Activated T-cell treated with anti-CD3 and anti-CD28 coated beads for 48 hours (primary cell): ENCODE results near the gene MAML2.

ENCODE experiments used
- DNase-seq: peaks from one replicate; pipeline ENCODE4 v3.0.0-alpha.2; 2020; ENCODE audit warnings: low read depth

The MAML2 gene

DNA sequence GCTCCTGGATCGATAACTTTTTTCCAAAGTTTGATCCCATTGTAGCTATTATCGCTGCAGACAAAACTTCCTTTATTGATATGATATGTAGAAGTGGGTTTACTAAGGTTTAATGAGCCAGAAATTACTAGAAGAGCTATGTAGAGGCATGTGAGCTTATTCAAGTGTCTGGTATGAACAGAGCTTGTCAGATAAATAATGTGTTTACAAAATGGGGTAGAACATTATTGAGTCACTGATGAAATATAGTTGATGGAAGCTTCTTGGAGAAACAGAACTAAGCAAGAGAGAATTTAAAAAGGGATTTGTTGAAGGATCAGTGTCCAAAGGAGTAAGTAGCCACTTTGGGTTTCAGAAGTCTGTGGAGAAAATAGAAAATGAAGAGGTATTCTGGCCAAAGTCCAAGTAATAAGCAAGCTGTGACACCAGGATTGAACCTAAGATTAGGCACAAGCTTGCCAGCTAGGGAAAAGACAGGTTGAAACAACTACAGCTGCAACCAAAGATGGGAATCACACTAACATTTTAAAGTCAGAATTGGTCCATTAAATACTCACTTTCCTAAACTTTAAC, 104.3 kb downstream of the MAML2 start:
- DNase-seq: no peak

DNA sequence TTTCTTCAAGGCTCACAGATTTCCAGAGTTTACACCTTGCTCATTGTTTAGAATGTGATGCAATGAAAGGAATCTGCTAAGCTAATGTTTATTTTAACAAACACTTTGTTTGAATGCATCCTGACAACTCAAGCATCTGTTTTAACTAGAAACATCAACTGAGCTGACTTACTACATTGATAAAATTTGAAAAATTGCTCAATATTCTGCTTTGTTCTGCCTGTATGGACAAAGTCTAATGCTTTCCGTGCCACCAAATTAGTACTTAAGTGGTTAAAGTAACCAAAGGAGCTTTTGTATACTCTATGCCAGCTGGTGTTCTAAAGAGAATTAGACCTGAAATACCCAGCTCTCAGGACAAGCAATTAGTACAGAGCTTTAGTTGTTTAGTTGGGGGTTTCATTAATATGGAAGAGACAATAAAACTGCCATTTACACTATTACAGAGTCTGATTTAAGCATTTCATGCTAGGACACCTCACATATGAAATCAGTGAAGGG, 105.2 kb downstream of the MAML2 start:
- DNase-seq: no peak

DNA sequence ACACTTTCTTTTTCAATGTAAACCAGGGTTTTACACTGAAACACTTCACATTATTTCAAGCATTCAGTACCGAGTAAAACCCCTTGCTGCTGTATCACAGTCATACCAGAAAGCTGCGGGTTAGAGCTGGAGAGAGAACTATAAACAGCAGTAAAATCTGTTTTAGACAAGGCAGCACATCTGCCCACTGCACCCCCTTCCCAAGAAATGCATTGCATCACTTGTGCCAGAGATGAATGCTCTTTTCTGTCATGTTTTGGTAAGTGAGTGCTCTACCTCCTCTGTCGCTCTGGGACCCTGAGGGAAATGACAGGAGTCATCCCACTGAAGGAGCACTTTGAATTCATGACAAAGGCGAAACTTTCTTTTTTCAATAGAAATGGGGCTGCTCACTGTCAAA, 107.2 kb downstream of the MAML2 start:
- DNase-seq: peak; percentile 60

GRCh38 chr11:96234866-96235441, 108.0 kb downstream of the MAML2 start:
- no peak for DNase-seq

DNA sequence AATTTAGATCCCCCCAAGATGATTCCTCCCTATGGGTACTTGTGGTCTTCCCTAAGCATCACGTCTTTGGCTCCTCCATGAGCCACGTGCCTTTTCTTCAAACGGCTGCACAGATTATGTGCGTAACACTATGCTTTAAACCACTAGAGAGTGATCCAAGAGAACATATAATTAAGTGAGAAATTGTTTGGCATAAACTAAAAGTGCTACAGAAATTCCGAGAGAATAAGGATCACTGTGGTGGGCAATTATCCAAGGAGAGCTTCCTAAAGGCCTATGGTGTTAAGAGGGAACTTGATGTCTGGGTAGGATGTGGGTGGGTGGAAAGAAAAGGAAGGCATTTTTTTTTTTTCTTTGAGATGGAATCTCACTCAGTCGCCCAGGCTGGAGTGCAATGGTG, 110.9 kb downstream of the MAML2 start:
- no peak for DNase-seq

DNA sequence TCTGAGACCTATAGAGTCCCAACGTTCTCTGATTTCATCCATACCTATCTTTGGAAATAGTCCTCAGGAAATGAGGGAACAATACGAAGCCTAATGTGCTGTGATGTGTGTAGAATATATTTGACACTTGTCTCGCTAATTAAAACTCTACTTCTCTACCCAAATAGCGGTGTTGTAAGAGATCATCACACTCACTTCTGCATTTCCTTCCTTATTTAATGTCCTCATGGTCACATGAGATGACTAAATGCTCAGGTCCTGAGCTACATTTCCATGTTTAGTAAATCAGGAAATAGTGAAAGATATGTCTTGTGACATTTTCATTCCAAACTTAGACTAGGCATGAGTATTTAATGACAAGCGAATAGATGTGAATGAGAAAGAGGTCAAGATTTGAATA, 112.3 kb downstream of the MAML2 start:
- no peak for DNase-seq

DNA sequence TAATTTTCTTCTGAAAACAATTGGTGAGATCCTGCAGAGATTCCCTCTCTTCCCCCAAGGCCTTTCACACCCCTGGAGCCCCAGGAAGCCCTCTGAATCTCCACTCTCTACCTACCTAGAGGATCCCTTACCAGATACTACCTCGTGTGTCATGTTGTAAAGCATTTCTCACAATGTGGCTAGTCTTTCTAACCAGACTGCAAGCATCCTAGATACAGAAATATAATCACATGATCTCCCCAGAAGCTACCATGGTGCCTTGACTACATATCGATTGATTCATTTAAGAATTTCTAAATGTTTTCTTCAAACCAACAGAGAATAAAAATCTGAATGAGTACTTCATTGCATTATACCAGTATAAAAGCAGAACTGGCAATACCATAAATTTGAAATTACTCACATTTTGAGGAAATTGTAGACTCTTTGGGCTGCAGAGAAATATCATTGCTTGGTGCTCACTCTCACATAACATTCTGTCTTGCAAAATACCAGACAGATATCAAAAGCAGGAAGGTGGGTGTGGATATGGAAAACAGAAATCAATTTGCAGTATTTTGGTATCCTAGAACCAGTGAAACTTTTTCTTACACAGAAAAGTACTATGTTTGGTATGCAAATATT, 113.5 kb downstream of the MAML2 start:
- no peak for DNase-seq

GRCh38 chr11:96228910-96229309, 114.1 kb downstream of the MAML2 start:
- no peak for DNase-seq

DNA sequence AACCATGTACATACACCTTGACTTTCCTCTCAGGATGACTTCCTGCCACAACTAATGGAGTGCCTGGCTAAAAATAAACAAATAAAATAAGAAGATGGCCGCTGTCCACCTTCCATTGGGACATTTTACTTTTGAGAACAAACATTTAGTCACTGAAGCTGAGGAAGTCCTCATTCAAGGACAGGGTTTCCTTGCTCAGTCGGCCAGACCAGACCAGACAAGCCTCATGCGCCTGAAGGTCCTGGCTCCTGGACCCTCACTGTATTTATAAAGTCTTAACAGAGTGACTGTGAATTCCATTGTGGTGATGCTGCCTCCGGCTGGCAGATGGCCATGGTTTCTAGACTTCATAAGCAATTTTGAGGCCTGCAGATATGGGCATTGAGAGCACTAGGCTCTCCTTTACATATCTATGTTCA, 114.5 kb downstream of the MAML2 start:
- DNase-seq: no peak

GRCh38 chr11:96227244-96227643, 115.8 kb downstream of the MAML2 start:
- no peak for DNase-seq

GRCh38 chr11:96223083-96223482, 119.9 kb downstream of the MAML2 start:
- no peak for DNase-seq

GRCh38 chr11:96222102-96222501, 120.9 kb downstream of the MAML2 start:
- DNase-seq: no peak

- no peak for DNase-seq
Measured at GRCh38 chr11:96221244-96222070, 121.5 kb downstream of the MAML2 start.

DNA sequence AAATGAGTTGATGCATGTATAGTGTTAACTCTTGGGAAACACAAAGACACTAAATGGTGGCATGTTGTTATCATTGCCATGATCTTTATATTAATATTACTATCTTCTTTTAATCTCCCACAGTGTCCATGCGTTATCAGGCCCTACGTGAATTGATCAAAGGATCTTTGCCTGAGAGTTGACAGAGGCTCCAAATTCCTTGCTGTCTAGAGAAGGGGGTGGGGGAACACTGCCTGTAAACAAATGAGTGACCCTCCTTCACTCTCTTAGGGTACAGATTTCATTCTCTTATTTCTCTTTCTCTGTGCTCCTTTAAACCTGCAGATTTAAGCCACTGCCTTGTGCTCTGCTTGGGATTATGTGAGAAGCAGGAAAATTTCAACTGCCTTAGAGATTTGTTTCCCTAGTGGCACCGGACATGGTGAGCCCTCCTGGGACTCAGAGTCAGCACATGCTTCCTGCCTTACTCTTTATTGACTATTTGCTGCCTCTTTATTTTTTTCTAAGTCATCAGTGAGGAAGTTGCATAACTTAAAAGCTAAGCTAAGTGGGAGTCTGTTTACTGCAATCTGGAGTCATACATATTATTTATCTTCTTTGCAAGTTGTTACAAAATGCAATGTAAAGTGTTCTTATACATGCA, 122.9 kb downstream of the MAML2 start:
- DNase-seq: no peak

DNA sequence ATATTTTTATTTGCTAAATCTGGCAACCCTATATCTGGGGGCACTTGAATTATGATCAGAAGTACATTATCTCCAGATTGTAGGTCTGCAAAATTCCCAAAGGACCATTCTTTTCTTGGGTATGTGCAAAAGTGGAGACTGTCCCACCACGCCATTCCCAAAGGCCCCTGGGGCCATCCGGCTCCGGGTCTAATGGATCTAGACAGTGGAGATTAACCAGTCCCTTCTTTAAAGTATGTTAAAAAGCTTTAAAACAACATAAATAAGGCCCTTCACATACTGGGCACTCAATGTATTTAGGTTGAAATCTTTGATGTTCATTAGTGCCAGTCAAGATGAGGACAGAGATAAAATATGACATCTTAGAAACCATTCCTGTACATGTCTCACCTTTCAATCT, 124.1 kb downstream of the MAML2 start:
- no peak for DNase-seq

- no peak for DNase-seq
Measured at GRCh38 chr11:96218006-96218405, 125.0 kb downstream of the MAML2 start.

GRCh38 chr11:96217206-96217605, 125.8 kb downstream of the MAML2 start:
- DNase-seq: no peak

DNA sequence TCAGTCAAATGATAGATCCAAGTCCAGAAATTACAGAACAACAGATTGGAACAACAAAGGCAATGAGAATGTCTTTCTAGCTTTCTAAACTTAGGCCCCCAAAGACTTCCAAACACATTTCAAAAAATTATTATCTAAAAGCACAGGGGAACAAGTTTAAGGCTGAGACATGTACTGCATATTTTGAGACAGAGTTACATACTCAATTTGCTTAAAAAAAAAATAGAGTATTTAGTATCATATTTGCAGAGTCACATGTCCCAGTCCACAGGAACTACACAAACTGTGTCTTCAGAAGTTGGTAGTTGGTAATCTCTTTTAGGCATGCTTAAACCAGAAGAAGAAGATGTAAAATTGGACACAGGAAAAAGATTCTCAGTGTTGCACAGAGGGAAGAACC, 127.2 kb downstream of the MAML2 start:
- no peak for DNase-seq

DNA sequence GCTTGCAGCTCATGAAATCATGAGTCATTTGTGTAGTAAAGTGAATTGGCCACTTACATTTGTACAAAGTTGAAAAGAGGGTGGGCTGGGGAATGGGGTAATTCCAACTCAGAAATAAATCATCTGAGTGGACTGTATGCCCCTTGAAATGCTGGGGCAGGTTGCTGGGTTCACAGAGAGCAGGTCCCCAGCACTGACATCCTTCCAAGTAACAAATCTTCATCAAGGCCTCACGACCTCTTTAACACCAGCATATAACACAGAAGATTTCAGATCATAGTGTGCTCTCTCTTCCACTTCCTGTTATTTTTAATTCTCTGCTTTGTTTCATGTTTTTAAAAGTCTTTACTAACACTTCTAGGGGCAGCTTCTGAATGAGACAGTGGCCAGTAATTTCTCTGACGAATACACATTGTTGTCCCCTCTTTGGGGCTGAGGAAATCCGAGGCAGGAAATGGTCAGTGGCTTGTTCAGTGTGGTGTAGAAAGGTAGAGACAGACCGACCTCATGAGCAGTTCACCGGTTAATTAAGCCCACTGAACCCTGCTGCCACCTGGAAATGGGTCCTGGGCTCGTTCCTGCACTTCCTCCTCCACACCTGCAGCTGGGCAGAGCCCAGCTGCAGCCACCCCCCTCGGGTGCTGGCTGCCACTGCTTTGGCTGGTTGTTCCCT, 127.7 kb downstream of the MAML2 start:
- DNase-seq: no peak

- no peak for DNase-seq
Measured at GRCh38 chr11:96214777-96215109, 128.3 kb downstream of the MAML2 start.

GRCh38 chr11:96213500-96213899, 129.5 kb downstream of the MAML2 start:
- no peak for DNase-seq

DNA sequence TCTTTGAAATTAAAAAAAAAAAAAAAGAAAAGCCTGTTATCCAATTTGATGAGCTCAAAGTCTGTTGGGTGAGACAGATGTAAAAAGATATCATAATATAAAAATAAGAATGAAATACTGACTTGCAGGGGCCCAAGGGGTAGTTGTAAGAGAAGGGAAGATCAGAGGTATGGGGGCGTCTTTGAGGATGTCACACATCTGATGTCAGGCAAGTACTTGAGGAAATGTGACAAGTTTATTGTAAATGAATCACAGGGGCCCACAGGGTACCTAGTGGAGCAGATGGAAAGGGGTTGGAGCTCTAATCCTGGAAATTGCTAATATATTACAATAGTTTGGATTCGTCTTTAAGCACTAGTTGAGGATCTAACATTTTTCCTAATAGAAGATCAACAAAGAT, 131.6 kb downstream of the MAML2 start:
- DNase-seq: no peak
